NCI-H2196 (cell line): ENCODE data around the gene MOXD1.
"Not testable (repeated sequence)": the region's sequence is repeated elsewhere in the genome, so short reads cannot be mapped to it uniquely, and the experiment has no call there.

Experiments used
- DNase-seq: peaks from one replicate; lab custom pipeline; 2025; ENCODE audit not compliant: unreplicated experiment; lab: John Stamatoyannopoulos, UW

Gene MOXD1

GRCh38 chr6:132357120-132357519 is 44.2 kb downstream of the MOXD1 start:
- DNase-seq = no peak

GRCh38 chr6:132354517-132355167 is 46.6 kb downstream of the MOXD1 start:
- no peak for DNase-seq

- not testable (repeated sequence) for DNase-seq
Measured at GRCh38 chr6:132351986-132352385, 49.3 kb downstream of the MOXD1 start.

- no peak for DNase-seq
Measured at GRCh38 chr6:132348231-132348630, 53.0 kb downstream of the MOXD1 start.

GRCh38 chr6:132344811-132345210 is 56.5 kb downstream of the MOXD1 start:
- DNase-seq = no peak

- no peak for DNase-seq
Measured at GRCh38 chr6:132341646-132342045, 59.6 kb downstream of the MOXD1 start.

GRCh38 chr6:132334521-132334885 is 66.8 kb downstream of the MOXD1 start:
- no peak for DNase-seq

GRCh38 chr6:132333639-132334520 is 67.4 kb downstream of the MOXD1 start:
- no peak for DNase-seq

GRCh38 chr6:132330759-132331158 is 70.5 kb downstream of the MOXD1 start:
- DNase-seq = no peak

- DNase-seq = no peak
Measured at GRCh38 chr6:132322398-132322797, 78.9 kb downstream of the MOXD1 start.

- no peak for DNase-seq
Measured at GRCh38 chr6:132320007-132320406, 81.3 kb downstream of the MOXD1 start.

GRCh38 chr6:132316970-132317369 is 84.3 kb downstream of the MOXD1 start:
- no peak for DNase-seq

- DNase-seq = no peak
Measured at GRCh38 chr6:132314432-132314831, 86.8 kb downstream of the MOXD1 start.

- no peak for DNase-seq
Measured at GRCh38 chr6:132310921-132311320, 90.4 kb downstream of the MOXD1 start.

GRCh38 chr6:132310151-132310550 is 91.1 kb downstream of the MOXD1 start:
- DNase-seq = not testable (repeated sequence)

GRCh38 chr6:132304891-132305305 is 96.4 kb downstream of the MOXD1 start:
- no peak for DNase-seq

GRCh38 chr6:132300323-132300949 is 100.8 kb downstream of the MOXD1 start:
- peak; percentile 19 for DNase-seq

GRCh38 chr6:132298344-132298949 is 102.8 kb downstream of the MOXD1 start:
- DNase-seq = peak; percentile 21

GRCh38 chr6:132289756-132290155 is 111.5 kb downstream of the MOXD1 start:
- DNase-seq = no peak

GRCh38 chr6:132287101-132287500 is 114.2 kb downstream of the MOXD1 start:
- DNase-seq = no peak

- no peak for DNase-seq
Measured at GRCh38 chr6:132286298-132287019, 114.8 kb downstream of the MOXD1 start.
